Right lobe of liver (tissue), 6 donors: ENCODE results near the gene BBS1. TPM values are rescaled to one million over a fixed set of nuclear protein-coding genes. Genes with fewer than 3 reads are reported as not detected.

ENCODE experiments used
- ATAC-seq, 4 donors: fragments of 200-7000 bp; cut with Tn5 transposase; one replicate each; pipeline ENCODE4 v1.9.1; 2020; ENCODE audit warnings: mild to moderate bottlenecking in 4 of 4, moderate library complexity in 4 of 4
- DNase-seq, 3 donors: peaks; one replicate each; pipeline ENCODE4 v3.0.0-alpha.2; 2020
- H3K27ac ChIP-seq, 3 donors: fragments of 200-600 bp; one replicate each; pipeline ENCODE4 v1.8.0; 2022
- H3K27me3 ChIP-seq, 2 donors: fragments of 200-600 bp; one replicate each; pipeline ENCODE4 v1.8.0; 2022
- H3K36me3 ChIP-seq, 4 donors: fragments of 200-600 bp; sonication (generic) in 1 of 4; one replicate each; pipeline versions ENCODE4 v1.5.1 to v1.8.0; 2017 to 2022; ENCODE audit warnings: control low read depth in 1 of 4
- H3K4me1 ChIP-seq, 4 donors: fragments of 200-600 bp; sonication (generic) in 1 of 4; one replicate each; pipeline versions ENCODE4 v1.5.1 to v1.8.0; 2017 to 2022; ENCODE audit warnings: control low read depth in 1 of 4
- H3K4me3 ChIP-seq, 3 donors: fragments of 200-600 bp; one replicate each; pipeline ENCODE4 v1.8.0; 2022
- H3K9me3 ChIP-seq, 4 donors: fragments of 200-600 bp; sonication (generic) in 1 of 4; one replicate each; pipeline versions ENCODE4 v1.5.1 to v1.8.0; 2017 to 2022; ENCODE audit warnings: control low read depth in 1 of 4
- POLR2A ChIP-seq: fragments of 450-650 bp; IDR thresholded peaks from one replicate; pipeline ENCODE4 v1.6.1; 2017; ENCODE audit warnings: antibody characterized with exemption, mild to moderate bottlenecking
- WGBS: methylation state at CpG from one replicate; pipeline ENCODE4 v1.1.6; 2018; ENCODE audit warnings: low coverage, low lambda C conversion rate; ENCODE audit not compliant: insufficient coverage; ENCODE audit errors: missing lambda C conversion rate; 5-methylcytosine and 5-hydroxymethylcytosine counted together
- intact Hi-C, 2 donors: fragments of 100-400 bp; cut with DNase I; formaldehyde crosslinking; loops; one replicate each; pipeline versions ENCODE4 v1.11.2 to v1.14.1; 2022
- total RNA-seq, 6 experiments: library from RNA; depleted of rRNA in 2 of 6; stranded (reverse); fragments of >200 nt in 2 of 6; fragmentation: NEBNext Ultra II Directional in 3 of 6; extraction: Animal tissue kit (Norgen Biotek cat#: 25700) in 3 of 6; gene quantifications; one replicate each; pipeline versions ENCODE4 v1.1.0 to v1.2.4, GENCODE V29; 2016 to 2023
- TF ChIP-seq, protein P1 (sequence below), 4 donors: fragments of 200-600 bp in 3 of 4; fragments of 450-650 bp in 1 of 4; IDR thresholded peaks; one replicate each; pipeline versions ENCODE4 v1.5.1 to v1.8.0; 2016 to 2022; ENCODE audit warnings: antibody characterized with exemption in 4 of 4, mild to moderate bottlenecking in 2 of 4
- donor health status: DM: no; HTN: yes; CAD: no.
- donor health status: DM: no; HTN: no; CAD: no.
- donor health status: DM: no; HTN: no; CAD: no.
- donor health status: DM: no; HTN: yes; CAD: no.
- donor health status: DM: no; HTN: yes; CAD: no.

The BBS1 gene
- total RNA-seq, 6 experiments from 2014 or later = 6.2 to 18.1 (median 11.2) TPM

DNA sequence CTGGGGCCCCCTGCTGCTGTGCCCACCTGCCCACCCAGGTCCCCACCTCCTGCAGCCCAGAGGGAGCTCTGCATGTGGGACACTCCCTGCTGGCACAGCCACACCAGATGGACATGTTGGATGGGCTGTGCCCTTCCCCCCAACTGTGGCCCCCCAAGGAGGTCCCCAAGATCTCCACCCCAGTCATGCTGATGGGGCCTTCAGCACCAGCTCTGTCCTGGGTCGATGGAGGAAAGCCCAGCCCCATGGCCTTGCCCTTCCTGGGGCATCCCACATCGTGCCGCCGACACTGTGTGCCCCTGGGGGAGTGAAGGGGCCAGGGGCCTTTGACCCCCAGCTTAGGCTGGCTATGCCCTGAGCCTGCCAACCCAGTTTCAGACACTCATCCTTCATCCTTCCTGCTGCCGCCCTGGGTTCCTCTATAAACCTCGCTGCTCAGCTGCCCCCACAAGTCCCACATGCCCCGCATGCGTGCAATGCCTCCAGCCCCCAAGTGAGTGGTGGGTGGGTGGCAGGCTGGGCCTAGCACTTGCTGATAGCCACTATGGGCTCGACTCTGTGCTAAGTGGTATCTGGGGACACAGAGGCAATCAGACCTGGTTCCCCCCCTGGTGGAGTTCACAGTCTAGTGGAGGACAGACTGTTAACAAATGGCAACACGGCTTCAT is 34.1 kb upstream of the BBS1 start:
- Histone ChIP-seq H3K36me3 (no peaks in the 10 kb centered on the region), H3K4me3 (no peak overlapping the region), H3K4me1 (peaks cover 0 to 11% (median 0%) of the 10 kb centered on the region in 4 donors), H3K9me3 (no peaks in the 10 kb centered on the region), H3K27me3 (no peaks in the 10 kb centered on the region), H3K27ac (no peak overlapping the region)
- ATAC-seq = no peak
- peak in 1 of 3 donors; percentile 40 for DNase-seq
- WGBS = 70% methylated on average over 4 of the region's 10 CpGs
- TF ChIP-seq, protein P1, sequence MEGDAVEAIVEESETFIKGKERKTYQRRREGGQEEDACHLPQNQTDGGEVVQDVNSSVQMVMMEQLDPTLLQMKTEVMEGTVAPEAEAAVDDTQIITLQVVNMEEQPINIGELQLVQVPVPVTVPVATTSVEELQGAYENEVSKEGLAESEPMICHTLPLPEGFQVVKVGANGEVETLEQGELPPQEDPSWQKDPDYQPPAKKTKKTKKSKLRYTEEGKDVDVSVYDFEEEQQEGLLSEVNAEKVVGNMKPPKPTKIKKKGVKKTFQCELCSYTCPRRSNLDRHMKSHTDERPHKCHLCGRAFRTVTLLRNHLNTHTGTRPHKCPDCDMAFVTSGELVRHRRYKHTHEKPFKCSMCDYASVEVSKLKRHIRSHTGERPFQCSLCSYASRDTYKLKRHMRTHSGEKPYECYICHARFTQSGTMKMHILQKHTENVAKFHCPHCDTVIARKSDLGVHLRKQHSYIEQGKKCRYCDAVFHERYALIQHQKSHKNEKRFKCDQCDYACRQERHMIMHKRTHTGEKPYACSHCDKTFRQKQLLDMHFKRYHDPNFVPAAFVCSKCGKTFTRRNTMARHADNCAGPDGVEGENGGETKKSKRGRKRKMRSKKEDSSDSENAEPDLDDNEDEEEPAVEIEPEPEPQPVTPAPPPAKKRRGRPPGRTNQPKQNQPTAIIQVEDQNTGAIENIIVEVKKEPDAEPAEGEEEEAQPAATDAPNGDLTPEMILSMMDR (IDR thresholded peaks at IDR 0.05) = no peak
- TF ChIP-seq POLR2A = no peak
- intact Hi-C loops = no loop called here

DNA sequence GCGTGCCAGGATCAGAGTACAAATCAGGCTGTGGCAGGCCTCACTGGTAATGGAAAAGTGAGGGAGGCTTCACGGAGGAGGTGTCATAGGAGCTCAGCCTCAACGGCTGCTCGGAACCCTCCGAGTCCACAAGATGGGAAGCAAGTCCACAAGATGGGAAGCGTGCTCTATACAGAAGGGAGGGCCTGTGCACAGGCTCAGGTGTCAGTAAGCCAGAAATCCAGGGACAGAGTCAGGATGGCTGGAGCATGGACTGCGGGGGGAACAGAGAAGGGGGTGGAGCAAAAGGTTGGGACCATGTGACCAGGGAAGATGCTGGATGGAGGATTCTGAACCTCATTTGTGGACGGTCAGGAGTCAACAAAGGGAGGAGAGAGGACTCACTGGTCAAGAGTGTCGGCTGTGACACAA is 33.6 kb upstream of the BBS1 start:
- TF ChIP-seq POLR2A = no peak
- TF ChIP-seq, protein P1 (IDR thresholded peaks at IDR 0.05) = no peak
- DNase-seq (peak in 1 of 3 donors; percentile 35), ATAC-seq (no peak)
- 73% methylated on average over 9 of the region's 9 CpGs for WGBS
- Histone ChIP-seq H3K4me1 (peaks cover 0 to 11% (median 0%) of the 10 kb centered on the region in 4 donors), H3K9me3 (no peaks in the 10 kb centered on the region), H3K36me3 (no peaks in the 10 kb centered on the region), H3K4me3 (no peak overlapping the region), H3K27me3 (no peaks in the 10 kb centered on the region), H3K27ac (no peak overlapping the region)
- intact Hi-C loops = no loop called here

DNA sequence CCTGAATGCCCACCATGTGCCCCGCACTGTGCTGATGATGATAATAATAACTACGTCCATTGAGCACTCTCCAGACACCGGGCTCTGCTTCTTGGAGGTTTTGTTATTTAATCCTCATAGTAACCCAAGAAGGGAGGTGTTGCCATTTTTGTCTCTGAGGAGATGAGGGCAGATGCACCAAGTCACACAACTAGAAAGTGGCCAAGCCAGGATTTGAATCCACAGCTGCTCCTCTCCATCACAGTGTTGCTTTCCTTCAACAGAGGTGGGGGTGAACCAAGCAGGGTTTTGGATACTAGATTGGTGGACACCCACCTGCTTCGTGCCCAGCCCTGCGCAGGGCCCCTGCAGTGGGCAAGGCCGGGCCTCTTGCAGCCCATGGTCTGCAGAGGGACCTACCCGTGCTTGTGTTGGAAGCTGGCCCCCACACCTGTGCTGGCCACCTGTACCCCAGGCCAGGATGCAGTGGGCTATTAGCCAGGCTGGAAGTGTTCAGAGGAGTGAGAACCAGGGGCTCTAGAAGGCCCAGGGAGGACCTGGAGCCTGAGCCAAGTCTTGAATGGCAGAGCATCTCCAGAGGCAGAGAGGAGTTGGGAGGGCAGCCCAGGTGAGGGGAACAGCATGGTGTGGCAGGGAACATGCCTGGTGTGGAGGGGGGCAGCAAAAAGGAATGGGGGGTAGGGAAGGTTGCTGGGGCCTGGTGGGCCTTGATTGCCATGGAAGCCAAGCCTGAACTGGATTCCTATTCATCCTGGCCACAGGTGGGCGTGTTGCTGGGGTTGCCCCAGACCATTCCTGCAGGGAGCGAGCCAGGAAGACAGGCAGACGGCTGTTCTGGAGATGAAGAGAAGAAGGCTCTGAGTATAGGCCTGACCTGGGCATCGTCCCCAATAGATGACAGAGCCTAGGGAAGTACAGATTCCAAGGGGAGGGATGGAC is 32.9 kb upstream of the BBS1 start:
- Histone ChIP-seq H3K36me3 (no peaks in the 10 kb centered on the region), H3K27me3 (no peaks in the 10 kb centered on the region), H3K4me3 (no peak overlapping the region), H3K9me3 (no peaks in the 10 kb centered on the region), H3K4me1 (peaks cover 0 to 11% (median 0%) of the 10 kb centered on the region in 4 donors), H3K27ac (no peak overlapping the region)
- intact Hi-C loops = no loop called here
- WGBS = 81% methylated on average over 6 of the region's 11 CpGs
- DNase-seq = peak in 1 of 3 donors; percentile 37
- no peak for ATAC-seq
- TF ChIP-seq, protein P1 (IDR thresholded peaks at IDR 0.05) = no peak
- no peak for TF ChIP-seq POLR2A

DNA sequence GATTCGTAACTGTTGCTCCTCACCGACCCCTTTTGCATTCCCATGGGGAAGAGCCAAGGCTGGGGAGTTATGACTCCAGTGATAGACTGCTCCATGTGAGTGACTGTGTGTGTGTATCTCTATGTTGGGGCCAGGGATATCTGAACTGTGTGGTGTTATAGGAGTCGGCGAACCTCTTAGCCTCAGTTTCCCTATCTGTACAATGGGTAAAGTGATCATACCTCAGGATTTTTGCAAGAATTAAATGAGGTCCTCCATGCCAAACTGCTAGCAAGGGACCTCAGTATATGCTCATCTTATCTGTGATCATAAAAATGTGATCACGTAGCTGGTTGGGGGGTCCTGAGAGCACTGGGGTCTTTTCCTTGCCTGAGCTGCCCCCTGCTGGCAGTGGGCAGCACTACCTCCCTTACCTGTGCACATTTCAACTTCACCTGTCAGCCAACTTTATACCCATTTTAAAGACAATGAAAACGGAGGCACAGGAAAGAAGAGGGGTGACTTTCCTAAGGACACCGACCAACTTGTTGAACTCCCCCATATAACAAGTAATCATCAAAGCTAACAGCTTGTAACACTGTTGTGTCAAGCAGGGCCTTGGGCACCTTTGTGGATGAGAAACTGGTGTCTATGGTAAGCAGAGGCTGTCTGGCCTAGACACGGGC is 31.6 kb upstream of the BBS1 start:
- intact Hi-C loops = no loop called here
- 39% methylated on average over 7 of the region's 8 CpGs for WGBS
- TF ChIP-seq POLR2A = no peak
- TF ChIP-seq, protein P1 (IDR thresholded peaks at IDR 0.05) = peak; percentile 66 to 70 (median 67)
- H3K36me3 ChIP-seq = no peaks in the 10 kb centered on the region
- no peaks in the 10 kb centered on the region for H3K9me3 ChIP-seq
- DNase-seq (no peak), ATAC-seq (no peak)
- H3K4me1 ChIP-seq = peaks cover 0 to 11% (median 0%) of the 10 kb centered on the region in 4 donors
- H3K4me3 ChIP-seq = peak overlapping the region; percentile 66 to 79 (median 70)
- no peaks in the 10 kb centered on the region for H3K27me3 ChIP-seq
- peak overlapping the region in 1 of 3 donors; percentile 79 for H3K27ac ChIP-seq
